Activated CD8-positive, alpha-beta memory T cell treated with anti-CD3 and anti-CD28 coated beads, Interleukin-2, amount 50 U/mL, for 1 hour (primary cell): ENCODE results near the gene NXPH4.

Source experiments
- DNase-seq: peaks from one replicate; pipeline ENCODE4 v3.0.0-alpha.2; 2020; ENCODE audit errors: extremely low read depth

Gene NXPH4

GRCh38 chr12:57273516-57273915, 56.9 kb downstream of the NXPH4 start:
- DNase-seq = no peak
